NCI-H2081 treated with DMSO at 0.1 percent for 48 hours (cell line): ENCODE results near the gene S100A14.
A peak's percentile ranks its signal among the peaks of the same experiment; 100 is the strongest.
"Not testable (repeated sequence)": the region's sequence is repeated elsewhere in the genome, so short reads cannot be mapped to it uniquely, and the experiment has no call there.

Experiments used
- DNase-seq: peaks from one replicate; lab custom pipeline; 2025; lab: John Stamatoyannopoulos, UW

S100A14 gene

GRCh38 chr1:153586347-153586746 lies 29.8 kb downstream of the S100A14 start:
- DNase-seq = no peak

DNA sequence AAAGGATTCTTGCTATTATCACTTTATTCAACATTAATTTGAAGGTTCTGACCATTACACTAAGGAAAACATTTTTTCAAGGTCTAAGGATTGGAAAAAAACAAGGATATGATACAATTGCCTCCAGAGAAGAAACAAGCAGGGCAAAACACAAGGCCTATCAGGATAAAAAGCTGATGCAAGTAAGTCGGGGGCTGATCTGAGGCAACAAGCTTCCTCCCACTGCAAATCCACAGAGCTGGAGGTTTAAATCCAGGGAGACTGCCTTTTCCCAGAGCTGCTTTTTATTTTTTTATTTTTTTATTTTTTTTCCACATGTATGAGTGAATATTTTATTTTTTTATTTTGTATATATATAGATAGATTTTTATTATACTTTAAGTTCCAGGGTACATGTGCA lies 31.1 kb downstream of the S100A14 start:
- DNase-seq = no peak

DNA sequence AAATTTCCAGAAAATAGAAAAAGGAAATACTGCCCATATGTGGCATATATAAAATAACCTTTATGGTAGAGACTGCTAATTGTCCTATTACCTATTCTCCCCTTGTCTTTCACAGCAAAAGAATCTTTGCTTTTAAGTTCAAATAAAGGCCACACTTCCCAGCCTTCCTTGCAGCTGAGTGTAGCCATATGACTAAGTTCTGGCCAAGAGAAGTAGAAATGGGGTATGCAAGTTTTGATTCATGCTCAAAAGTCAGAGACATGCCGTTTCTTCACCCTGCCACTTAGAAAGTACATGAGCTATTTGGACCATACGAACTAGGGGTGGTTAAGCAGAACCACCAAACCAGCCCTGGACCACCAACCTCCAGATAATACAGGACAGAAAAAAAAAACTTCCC lies 32.1 kb downstream of the S100A14 start:
- no peak for DNase-seq

DNA sequence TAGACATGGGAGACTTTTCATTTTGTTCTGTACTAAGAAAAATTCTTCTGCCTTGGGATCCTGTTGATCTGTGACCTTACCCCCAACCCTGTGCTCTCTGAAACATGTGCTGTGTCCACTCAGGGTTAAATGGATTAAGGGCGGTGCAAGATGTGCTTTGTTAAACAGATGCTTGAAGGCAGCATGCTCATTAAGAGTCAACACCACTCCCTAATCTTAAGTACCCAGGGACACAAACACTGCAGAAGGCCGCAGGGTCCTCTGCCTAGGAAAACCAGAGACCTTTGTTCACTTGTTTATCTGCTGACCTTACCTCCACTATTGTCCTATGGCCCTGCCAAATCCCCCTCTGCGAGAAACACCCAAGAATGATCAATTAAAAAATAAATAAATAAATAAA lies 32.6 kb downstream of the S100A14 start:
- not testable (repeated sequence) for DNase-seq

- DNase-seq = not testable (repeated sequence)
These were observed 33.3 kb downstream of the S100A14 start for GRCh38 chr1:153582836-153583235.

DNA sequence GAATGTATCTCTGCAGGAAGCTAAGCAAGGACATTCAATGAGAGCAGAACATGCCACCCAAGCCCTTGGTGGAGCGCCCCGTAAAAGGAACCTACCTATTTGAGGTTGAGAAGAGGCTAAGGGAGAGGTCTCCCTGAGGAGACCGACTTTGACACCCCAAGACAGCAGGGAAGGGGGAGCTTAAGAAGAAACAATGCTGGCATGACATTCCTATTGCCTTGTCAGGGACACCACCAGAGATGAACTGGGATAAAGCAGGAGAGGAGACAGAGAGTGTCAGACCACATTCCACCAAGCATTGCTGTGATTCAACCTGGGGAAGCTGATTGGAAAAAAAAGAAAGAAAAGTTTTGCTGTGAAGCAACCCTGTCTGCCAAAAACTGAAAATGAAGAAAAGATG lies 37.2 kb downstream of the S100A14 start:
- DNase-seq = no peak

DNA sequence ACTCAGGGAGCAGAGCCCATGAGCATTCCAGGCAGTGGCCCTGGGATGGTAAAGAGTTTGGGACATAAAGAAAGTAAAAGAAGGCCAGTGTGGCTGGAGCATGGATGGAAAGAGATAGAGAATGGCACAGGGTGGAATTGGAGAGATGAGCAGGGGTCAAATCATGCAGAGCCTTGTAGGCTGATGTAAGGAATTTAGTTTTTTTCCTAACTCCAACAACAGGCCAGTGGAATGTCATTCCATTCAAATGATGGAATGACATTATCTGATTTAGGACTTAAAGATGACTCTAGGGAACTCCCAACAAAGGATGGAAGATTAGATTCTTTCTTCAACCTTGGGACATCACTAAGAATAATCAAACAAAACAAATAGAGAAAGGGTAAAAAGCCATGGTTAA lies 37.6 kb downstream of the S100A14 start:
- no peak for DNase-seq

GRCh38 chr1:153577624-153578051 lies 38.5 kb downstream of the S100A14 start:
- DNase-seq = no peak

DNA sequence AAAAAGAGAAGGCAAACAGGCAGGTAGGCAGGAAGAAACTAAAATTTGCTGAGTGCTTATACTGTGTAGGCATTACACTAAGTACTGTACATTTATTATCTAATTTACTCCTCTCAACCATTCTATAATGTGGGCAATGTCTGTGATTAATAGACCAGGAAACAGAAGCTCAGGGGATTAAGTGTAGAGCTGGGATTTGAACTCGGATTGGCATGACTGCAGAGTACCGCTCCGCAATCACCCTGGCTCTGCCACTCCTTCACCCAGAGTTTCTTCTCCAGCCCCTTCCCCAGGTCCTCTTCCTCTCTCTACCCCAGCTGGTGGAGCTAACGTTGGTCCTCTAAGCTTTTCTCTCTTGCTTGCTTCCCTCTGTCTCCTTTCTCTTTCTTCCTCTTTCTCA lies 39.0 kb downstream of the S100A14 start:
- no peak for DNase-seq

DNA sequence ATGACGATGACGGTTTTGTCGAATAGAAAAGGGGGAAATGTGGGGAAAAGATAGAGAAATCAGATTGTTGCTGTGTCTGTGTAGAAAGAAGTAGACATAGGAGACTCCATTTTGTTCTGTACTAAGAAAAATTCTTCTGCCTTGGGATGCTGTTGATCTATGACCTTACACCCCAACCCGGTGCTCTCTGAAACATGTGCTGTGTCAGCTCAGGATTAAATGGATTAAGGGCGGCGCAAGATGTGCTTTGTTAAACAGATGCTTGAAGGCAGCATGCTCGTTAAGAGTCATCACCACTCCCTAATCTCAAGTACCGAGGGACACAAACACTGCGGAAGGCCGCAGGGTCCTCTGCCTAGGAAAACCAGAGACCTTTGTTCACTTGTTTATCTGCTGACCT lies 40.6 kb downstream of the S100A14 start:
- DNase-seq = not testable (repeated sequence)

- DNase-seq = not testable (repeated sequence)
These were observed 41.0 kb downstream of the S100A14 start for GRCh38 chr1:153575081-153575491.

DNA sequence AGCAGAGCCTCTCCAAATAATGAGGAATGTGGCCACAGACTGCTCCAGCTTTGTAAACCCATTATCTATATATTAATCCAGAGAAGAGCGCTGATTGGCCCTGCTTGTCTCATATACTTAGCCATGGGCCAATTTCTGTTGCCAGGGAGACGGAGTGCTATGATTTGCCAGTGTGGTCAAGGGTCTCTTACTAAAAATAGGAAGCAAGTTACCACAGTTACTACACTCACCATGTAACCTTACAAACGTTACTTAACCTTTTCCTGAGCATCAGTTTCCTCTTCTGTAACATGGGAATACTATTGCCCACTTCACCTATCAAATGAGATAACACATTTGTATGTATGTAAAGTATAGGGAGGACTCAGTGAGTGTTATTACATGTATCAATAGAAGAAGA lies 42.8 kb downstream of the S100A14 start:
- DNase-seq = no peak

DNA sequence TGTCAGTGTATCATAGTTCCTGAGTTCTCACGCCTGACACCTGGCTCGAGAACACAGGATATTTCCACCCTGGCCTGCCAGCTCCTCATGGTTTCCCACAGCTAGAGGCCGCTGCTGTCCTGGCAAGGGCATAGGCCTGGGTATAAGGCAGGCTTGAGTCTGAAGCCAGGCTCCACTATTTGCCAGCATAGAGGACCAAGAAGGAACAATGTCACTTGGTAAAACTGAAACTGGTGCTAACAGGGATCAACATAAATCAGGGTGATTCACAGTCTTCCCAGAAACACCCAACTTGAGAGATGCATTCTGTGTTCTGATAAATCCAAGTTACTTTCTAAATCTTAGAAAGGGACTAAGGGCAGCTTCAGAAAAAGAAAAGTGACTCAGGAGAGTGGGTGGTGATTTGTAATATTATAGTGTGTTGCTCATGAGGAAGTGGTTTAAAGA lies 43.5 kb downstream of the S100A14 start:
- no peak for DNase-seq

DNA sequence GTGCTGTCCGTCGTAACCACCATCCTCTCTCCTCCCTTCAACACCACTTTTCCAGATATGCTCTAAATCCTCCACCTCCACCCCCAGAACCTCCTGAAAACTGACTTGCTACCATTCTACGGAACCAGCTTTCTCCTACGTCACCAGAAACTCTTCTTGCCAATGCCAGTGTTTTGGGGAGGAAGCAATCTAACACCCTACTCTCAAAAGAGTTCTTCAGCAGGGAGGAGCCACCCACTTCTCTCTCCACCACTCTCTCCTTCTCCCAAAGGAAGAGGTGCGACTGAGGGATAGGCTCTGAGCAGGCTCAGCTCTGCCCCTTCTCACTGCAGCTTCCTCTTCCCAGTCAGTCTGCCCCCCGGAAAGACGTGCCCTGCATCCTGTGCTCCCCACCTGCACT lies 44.4 kb downstream of the S100A14 start:
- DNase-seq = no peak

- DNase-seq = no peak
These were observed 45.3 kb downstream of the S100A14 start for GRCh38 chr1:153570874-153571273.

DNA sequence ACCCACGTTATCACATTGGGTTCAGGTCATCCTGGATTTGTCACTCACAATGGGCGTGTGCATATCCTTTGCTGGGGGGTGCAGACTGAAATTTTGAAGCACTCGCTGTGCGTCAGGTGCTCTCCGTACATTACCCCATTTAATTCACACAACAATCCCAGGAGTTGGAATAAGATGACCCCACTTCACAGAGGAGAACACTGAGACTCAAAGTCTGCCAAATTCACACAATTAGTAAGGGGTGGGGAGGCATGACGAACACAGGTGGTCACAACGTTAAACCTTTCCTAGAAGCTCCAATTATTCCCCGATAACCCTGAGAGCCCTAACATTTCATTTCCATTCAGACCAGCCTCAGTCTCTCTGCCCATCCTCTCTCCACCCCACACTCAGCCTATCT lies 46.7 kb downstream of the S100A14 start:
- DNase-seq = no peak

GRCh38 chr1:153568367-153569099 lies 47.6 kb downstream of the S100A14 start:
- DNase-seq = peak; percentile 78

- DNase-seq = no peak
These were observed 48.3 kb downstream of the S100A14 start for GRCh38 chr1:153567621-153568366.

DNA sequence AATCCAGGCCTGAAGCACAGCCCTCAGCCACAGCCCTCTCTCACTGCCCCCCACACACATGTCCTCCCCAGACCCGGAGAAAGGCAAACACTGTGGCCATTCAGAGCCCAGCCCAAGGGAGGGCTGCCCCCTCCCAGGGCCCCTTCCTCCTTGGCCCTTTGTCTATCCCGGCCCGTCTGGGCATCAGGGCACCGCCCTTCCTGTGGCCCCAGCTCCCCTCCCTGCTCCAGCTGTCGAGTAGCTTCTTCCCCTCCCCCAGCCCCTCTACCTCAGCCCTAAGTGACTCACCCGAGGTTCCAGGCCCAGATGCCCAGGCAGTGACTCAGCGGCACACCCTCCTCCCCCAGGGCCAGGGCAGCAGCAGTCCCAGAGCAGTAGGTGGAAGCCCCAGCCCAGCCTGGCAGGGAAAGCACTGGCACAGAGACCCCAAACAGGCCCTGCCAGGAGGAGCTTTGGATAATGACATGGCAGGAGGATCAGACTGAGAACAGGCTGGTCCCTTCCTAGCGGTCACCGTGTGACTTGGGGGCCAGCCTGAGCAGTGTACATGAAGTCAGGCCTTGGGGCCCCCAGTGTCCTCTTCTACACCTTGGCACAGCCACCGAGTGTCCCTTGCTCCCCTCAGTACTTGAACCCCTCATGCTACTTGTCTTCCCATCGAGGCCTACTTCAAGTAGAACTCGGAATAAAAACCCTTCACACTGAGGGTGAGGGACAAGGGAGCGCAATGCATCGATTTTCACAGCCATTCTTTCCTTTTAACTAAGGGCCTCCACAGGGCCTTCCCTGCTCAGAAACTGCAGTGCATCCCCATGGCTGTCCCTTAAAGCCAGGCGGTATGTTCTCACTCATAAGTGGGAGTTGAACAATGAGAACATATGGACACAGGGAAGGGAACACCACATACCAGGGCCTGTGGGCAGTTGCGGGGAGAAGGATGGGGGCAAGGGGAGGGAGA lies 49.4 kb downstream of the S100A14 start:
- no peak for DNase-seq

DNA sequence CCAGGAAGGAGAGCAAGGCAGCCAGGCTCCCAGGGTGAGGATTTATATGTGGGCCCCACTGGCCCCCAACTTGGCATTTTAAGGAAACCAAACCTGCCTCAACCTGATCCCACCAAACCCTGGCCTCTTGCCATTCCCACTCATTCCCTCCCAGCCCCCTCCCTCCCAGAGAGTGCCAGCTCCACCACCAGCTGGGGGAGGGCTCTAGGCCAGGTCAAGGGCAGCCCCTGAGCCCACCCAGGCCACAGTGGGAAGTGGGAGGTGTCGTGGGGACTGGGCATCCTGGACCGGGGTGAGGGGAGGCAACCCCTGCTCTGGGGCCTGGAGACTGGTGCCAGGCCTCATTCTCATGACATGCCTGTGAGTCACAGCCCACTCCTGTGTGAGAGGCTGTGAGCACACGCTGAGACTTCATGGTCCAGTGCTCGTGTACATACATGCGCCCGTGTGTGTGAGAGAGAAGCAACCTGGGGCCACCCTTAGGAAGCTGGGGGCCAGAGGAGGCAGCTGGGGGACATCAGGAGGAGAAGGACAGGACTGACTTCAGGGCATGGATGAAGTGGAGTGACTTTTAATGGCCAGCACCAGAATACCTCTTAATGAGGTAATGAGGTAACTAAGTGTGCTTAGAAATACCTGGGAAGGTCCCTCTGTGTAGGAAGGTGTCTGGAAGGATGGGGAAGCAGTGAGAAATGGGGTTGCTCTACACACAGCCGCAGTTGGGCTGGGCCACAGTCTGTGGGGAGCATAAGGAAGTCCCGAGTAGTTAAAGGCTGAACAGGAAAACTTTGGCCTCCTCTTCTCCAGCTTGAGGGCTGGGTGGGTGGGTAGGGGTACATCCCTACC lies 50.4 kb downstream of the S100A14 start, which contains the start of gene S100A2:
Gene S100A2, minus strand, starts transcription at position 316 of the 846 bp plus-strand sequence. CDS start 1,967 bp downstream, outside the sequence.
- no peak for DNase-seq
